B cell (primary cell): ENCODE results near the gene CFAP100. TPM values are rescaled to one million over a fixed set of nuclear protein-coding genes. Genes with fewer than 3 reads are reported as not detected.

Experiments
- ATAC-seq: fragments of 200-7000 bp; cut with Tn5 transposase; one replicate; pipeline ENCODE4 v1.10.0; 2021; ENCODE audit warnings: low read depth, mild to moderate bottlenecking, moderate number of reproducible peaks, moderate library complexity
- CTCF ChIA-PET: fragments of 350-600 bp; sonication (Branson Sonifier 250); formaldehyde crosslinking; loops from one replicate; lab custom pipeline; 2021; ENCODE audit warnings: antibody characterized with exemption, inconsistent platforms; lab: Charles Lee
- POLR2A ChIA-PET: fragments of 350-600 bp; sonication (Branson Sonifier 250); formaldehyde crosslinking; loops from one replicate; lab custom pipeline; 2021; ENCODE audit warnings: antibody characterized with exemption; lab: Charles Lee
- DNase-seq: peaks from one replicate; pipeline ENCODE4 v3.0.0; 2013
- H2AFZ ChIP-seq: 2 replicates; pipeline ENCODE4 v1.6.1; 2012; ENCODE audit warnings: mild to moderate bottlenecking, low read depth, low read length; ENCODE audit not compliant: insufficient read depth, poor library complexity, severe bottlenecking
- H3K27ac ChIP-seq, 2 donors: 1 replicate in 1 of 2; 2 replicates in 1 of 2; pipeline ENCODE4 v1.5.1; 2012 to 2013; ENCODE audit warnings: low read length in 2 of 2, mild to moderate bottlenecking in 2 of 2, moderate library complexity in 1 of 2
- H3K27me3 ChIP-seq, 4 experiments: fragments of 200-600 bp in 1 of 4; sonication (generic) in 1 of 4; replicated peaks in 1 of 4; 1 replicate in 2 of 4; 2 replicates in 2 of 4; pipeline versions ENCODE4 v1.6.1 to v1.7.0; 2013 to 2016; ENCODE audit warnings: low read length in 3 of 4, mild to moderate bottlenecking in 2 of 4, mixed read lengths in 1 of 4, moderate library complexity in 1 of 4; ENCODE audit not compliant: insufficient read depth in 4 of 4, control insufficient read depth in 3 of 4; ENCODE audit errors: control extremely low read depth in 1 of 4
- H3K36me3 ChIP-seq, 2 experiments: replicated peaks in 1 of 2; 1 replicate in 1 of 2; 2 replicates in 1 of 2; pipeline versions ENCODE4 v1.6.1 to v1.7.1; 2013; ENCODE audit warnings: low read length in 1 of 2; ENCODE audit not compliant: insufficient read depth in 2 of 2, control insufficient read depth in 1 of 2; ENCODE audit errors: control extremely low read depth in 1 of 2, extremely low read depth in 1 of 2
- H3K4me1 ChIP-seq, 2 donors: fragments of 200-600 bp in 1 of 2; sonication (generic) in 1 of 2; 1 replicate in 1 of 2; 2 replicates in 1 of 2; pipeline versions ENCODE4 v1.5.1 to v1.6.1; 2013 to 2017; ENCODE audit warnings: low read length in 2 of 2; ENCODE audit not compliant: control insufficient read depth in 2 of 2, insufficient read depth in 2 of 2
- H3K4me2 ChIP-seq: replicated peaks from 2 replicates; pipeline ENCODE3; 2012; ENCODE audit warnings: mild to moderate bottlenecking, low read depth, low read length; ENCODE audit not compliant: poor library complexity, severe bottlenecking
- H3K4me3 ChIP-seq, 5 experiments: fragments of 200-600 bp in 1 of 5; sonication (generic) in 1 of 5; 1 replicate in 3 of 5; 2 replicates in 2 of 5; pipeline versions ENCODE4 v1.5.1 to v1.7.0; 2011 to 2016; ENCODE audit warnings: low read length in 4 of 5, mild to moderate bottlenecking in 4 of 5, low read depth in 2 of 5, control low read depth in 1 of 5, moderate library complexity in 1 of 5; ENCODE audit not compliant: insufficient read depth in 1 of 5; ENCODE audit errors: control extremely low read depth in 1 of 5, extremely low read depth in 1 of 5
- H3K79me2 ChIP-seq: fragments of 200-600 bp; sonication (generic); one replicate; pipeline ENCODE4 v1.6.0; 2016; ENCODE audit warnings: low read length; ENCODE audit not compliant: control insufficient read depth, insufficient read depth
- H3K9ac ChIP-seq: fragments of 200-600 bp; sonication (generic); 2 replicates; pipeline ENCODE4 v1.6.1; 2017; ENCODE audit warnings: mild to moderate bottlenecking, low read length, moderate library complexity
- H3K9me3 ChIP-seq, 3 donors: one replicate each; pipeline versions ENCODE4 v1.6.1 to v1.7.1; 2013; ENCODE audit warnings: low read length in 2 of 3; ENCODE audit not compliant: control insufficient read depth in 2 of 3, insufficient read depth in 1 of 3; ENCODE audit errors: control extremely low read depth in 1 of 3
- H4K20me1 ChIP-seq: 2 replicates; pipeline ENCODE4 v1.6.0; 2012; ENCODE audit warnings: mild to moderate bottlenecking, low read length; ENCODE audit not compliant: insufficient read depth, control insufficient read depth, poor library complexity, severe bottlenecking
- H3K27ac Mint-ChIP-seq: one replicate; pipeline ENCODE4 v1.8.0; 2021; ENCODE audit warnings: mixed read lengths
- H3K27me3 Mint-ChIP-seq: one replicate; pipeline ENCODE4 v1.8.0; 2021; ENCODE audit warnings: mixed read lengths
- H3K4me1 Mint-ChIP-seq: one replicate; pipeline ENCODE4 v1.8.0; 2021; ENCODE audit warnings: mixed read lengths
- H3K4me3 Mint-ChIP-seq: one replicate; pipeline ENCODE4 v1.8.0; 2021; ENCODE audit warnings: mixed read lengths
- H3K9me3 Mint-ChIP-seq: one replicate; pipeline ENCODE4 v1.8.0; 2022; ENCODE audit warnings: mixed read lengths; ENCODE audit not compliant: insufficient read depth
- EZH2 ChIP-seq: IDR thresholded peaks from 2 replicates; pipeline ENCODE4 v1.6.1; 2012; ENCODE audit warnings: borderline replicate concordance, low read depth, mild to moderate bottlenecking, moderate library complexity, low read length; ENCODE audit not compliant: insufficient read depth, poor library complexity, severe bottlenecking
- WGBS: methylation state at CpG from one replicate; pipeline ENCODE4 v1.1.5; 2013; ENCODE audit warnings: missing lambda C conversion rate; ENCODE audit not compliant: insufficient coverage; 5-methylcytosine and 5-hydroxymethylcytosine counted together
- intact Hi-C: fragments of 100-400 bp; cut with micrococcal nuclease; formaldehyde crosslinking; loops from one replicate; pipeline ENCODE4 v1.10.0; 2022
- polyA plus RNA-seq: library from polyadenylated mRNA; depleted of rRNA; stranded (reverse); fragments of >200 nt; gene quantifications from 2 replicates; pipeline ENCODE4 v1.2.3, GENCODE V29; 2012
- total RNA-seq, 2 donors: library from RNA; stranded (reverse); fragments of 120-200 nt in 1 of 2; gene quantifications; 1 replicate in 1 of 2; 2 replicates in 1 of 2; pipeline versions ENCODE4 v1.2.3 to v1.2.4, GENCODE V29; 2013 to 2022
- TF ChIP-seq, protein P1 (sequence below): fragments of 200-600 bp; IDR thresholded peaks from one replicate; pipeline ENCODE4 v1.8.0; 2022; ENCODE audit warnings: antibody characterized with exemption, mild to moderate bottlenecking

Gene CFAP100
- total and polyA plus RNA-seq, 2 donors (not counting 1 experiment from before 2014, with no cell fraction given): not detected

- POLR2A ChIA-PET: interaction anchor here (0.6 kb wide), 1 partner anchor 116 kb away, joined by 4 read pairs; no protein-coding TSS in a partner anchor
Measured at GRCh38 chr3:126473292-126474168, 78.8 kb downstream of the CFAP100 start.

More at GRCh38 chr3:126473292-126474168, 78.8 kb downstream of the CFAP100 start:
- H3K36me3 ChIP-seq: peaks cover 7 to 47% of the 10 kb centered on the region in 2 experiments
- H3K79me2 ChIP-seq: peaks cover 60% of the 10 kb centered on the region
- peak overlapping the region; percentile 8 for H3K9ac ChIP-seq
- no peak for ATAC-seq
- peaks cover 35 to 39% of the 10 kb centered on the region in 2 donors for H3K4me1 ChIP-seq
- H4K20me1 ChIP-seq: peaks cover 52% of the 10 kb centered on the region
- Mint-ChIP-seq H3K9me3 (no peaks in the 10 kb centered on the region), H3K27me3 (no peaks in the 10 kb centered on the region), H3K4me1 (peaks cover 42% of the 10 kb centered on the region), H3K4me3 (peak overlapping the region; percentile 79), H3K27ac (peak overlapping the region; percentile 70)
- TF ChIP-seq EZH2: no peak
- TF ChIP-seq, protein P1, sequence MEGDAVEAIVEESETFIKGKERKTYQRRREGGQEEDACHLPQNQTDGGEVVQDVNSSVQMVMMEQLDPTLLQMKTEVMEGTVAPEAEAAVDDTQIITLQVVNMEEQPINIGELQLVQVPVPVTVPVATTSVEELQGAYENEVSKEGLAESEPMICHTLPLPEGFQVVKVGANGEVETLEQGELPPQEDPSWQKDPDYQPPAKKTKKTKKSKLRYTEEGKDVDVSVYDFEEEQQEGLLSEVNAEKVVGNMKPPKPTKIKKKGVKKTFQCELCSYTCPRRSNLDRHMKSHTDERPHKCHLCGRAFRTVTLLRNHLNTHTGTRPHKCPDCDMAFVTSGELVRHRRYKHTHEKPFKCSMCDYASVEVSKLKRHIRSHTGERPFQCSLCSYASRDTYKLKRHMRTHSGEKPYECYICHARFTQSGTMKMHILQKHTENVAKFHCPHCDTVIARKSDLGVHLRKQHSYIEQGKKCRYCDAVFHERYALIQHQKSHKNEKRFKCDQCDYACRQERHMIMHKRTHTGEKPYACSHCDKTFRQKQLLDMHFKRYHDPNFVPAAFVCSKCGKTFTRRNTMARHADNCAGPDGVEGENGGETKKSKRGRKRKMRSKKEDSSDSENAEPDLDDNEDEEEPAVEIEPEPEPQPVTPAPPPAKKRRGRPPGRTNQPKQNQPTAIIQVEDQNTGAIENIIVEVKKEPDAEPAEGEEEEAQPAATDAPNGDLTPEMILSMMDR: no peak
- CTCF ChIA-PET: interaction anchor here (0.7 kb wide), 1 partner anchor 505 kb away, joined by 4 read pairs; no protein-coding TSS in a partner anchor
- WGBS: 50% methylated on average over 2 of the region's 14 CpGs
- H3K9me3 ChIP-seq: peaks cover 0 to 7% (median 0%) of the 10 kb centered on the region in 3 donors
- intact Hi-C loops: loop anchor here (2.0 to 10.0 kb wide), 3 partner anchors 879 to 1221 kb away; partner anchors contain the start of genes MCM2 and OSBPL11
- peak overlapping the region; percentile 45 for H3K4me2 ChIP-seq
- no peak overlapping the region for H3K27ac ChIP-seq
- no peak for DNase-seq
- no peak overlapping the region for H2AFZ ChIP-seq
- H3K27me3 ChIP-seq: no peaks in the 10 kb centered on the region
- peak overlapping the region in 1 of 5 experiments; percentile 25 for H3K4me3 ChIP-seq
